Upper lobe of left lung (tissue), 4 donors: ENCODE data around the gene KHNYN.

Experiments
- POLR2AphosphoS5 ChIP-seq, 2 donors: sonication (generic); formaldehyde crosslinking; IDR thresholded peaks; one replicate each; pipeline ENCODE4 v1.5.1; 2017; ENCODE audit warnings: antibody characterized with exemption in 2 of 2
- TF ChIP-seq, protein P1 (sequence below), 6 experiments: fragments of 450-650 bp in 4 of 6; fragments of 200-600 bp in 2 of 6; sonication (generic) in 2 of 6; IDR thresholded peaks; one replicate each; pipeline ENCODE4 v1.5.1; 2016 to 2019; ENCODE audit warnings: antibody characterized with exemption in 6 of 6

DNA sequence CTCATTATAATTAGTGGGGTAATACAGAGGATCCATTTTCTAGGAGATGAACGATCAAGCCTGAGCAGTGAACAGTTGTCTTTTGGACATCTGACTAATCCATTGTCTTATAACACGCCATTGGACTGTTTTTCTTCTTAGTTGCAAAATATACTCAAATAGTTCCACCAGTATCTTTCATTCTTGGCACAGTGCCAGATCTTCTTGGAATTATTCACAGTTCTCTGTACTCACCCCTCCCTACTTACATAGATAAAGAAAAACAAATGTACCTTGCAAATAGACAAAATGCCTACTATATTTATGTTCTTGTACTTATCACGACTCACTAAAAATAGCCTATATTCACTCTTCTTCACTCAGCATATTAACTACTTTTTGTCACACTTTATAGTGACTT, 4.0 kb upstream of the KHNYN start:
- TF ChIP-seq, protein P1, sequence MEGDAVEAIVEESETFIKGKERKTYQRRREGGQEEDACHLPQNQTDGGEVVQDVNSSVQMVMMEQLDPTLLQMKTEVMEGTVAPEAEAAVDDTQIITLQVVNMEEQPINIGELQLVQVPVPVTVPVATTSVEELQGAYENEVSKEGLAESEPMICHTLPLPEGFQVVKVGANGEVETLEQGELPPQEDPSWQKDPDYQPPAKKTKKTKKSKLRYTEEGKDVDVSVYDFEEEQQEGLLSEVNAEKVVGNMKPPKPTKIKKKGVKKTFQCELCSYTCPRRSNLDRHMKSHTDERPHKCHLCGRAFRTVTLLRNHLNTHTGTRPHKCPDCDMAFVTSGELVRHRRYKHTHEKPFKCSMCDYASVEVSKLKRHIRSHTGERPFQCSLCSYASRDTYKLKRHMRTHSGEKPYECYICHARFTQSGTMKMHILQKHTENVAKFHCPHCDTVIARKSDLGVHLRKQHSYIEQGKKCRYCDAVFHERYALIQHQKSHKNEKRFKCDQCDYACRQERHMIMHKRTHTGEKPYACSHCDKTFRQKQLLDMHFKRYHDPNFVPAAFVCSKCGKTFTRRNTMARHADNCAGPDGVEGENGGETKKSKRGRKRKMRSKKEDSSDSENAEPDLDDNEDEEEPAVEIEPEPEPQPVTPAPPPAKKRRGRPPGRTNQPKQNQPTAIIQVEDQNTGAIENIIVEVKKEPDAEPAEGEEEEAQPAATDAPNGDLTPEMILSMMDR (IDR thresholded peaks at IDR 0.05): no peak
- TF ChIP-seq POLR2AphosphoS5 (IDR thresholded peaks at IDR 0.05): no peak
